COR-L47 (cell line): ENCODE data around the gene COX5A.
"Not testable (repeated sequence)": the region's sequence is repeated elsewhere in the genome, so short reads cannot be mapped to it uniquely, and the experiment has no call there.

Experiments used
- DNase-seq: peaks from one replicate; lab custom pipeline; 2025; lab: John Stamatoyannopoulos, UW

The COX5A gene

GRCh38 chr15:74955796-74956647, 18.1 kb upstream of the COX5A start:
- peak; percentile 71 for DNase-seq

GRCh38 chr15:74955017-74955416, 17.1 kb upstream of the COX5A start:
- DNase-seq = no peak

GRCh38 chr15:74954515-74954914, 16.6 kb upstream of the COX5A start:
- DNase-seq = no peak

GRCh38 chr15:74951006-74951405, 13.1 kb upstream of the COX5A start:
- DNase-seq = no peak

- DNase-seq = peak; percentile 62
Observed at GRCh38 chr15:74950078-74950908, 12.4 kb upstream of the COX5A start.

- peak; percentile 19 for DNase-seq
Observed at GRCh38 chr15:74937272-74937589, 642 bp downstream of the COX5A start.

GRCh38 chr15:74935193-74935592, 2.7 kb downstream of the COX5A start:
- peak; percentile 10 for DNase-seq

GRCh38 chr15:74933573-74933972, 4.3 kb downstream of the COX5A start:
- no peak for DNase-seq

GRCh38 chr15:74928771-74929198, 9.1 kb downstream of the COX5A start:
- DNase-seq = no peak

GRCh38 chr15:74924525-74924924, 13.3 kb downstream of the COX5A start:
- no peak for DNase-seq

- no peak for DNase-seq
Observed at GRCh38 chr15:74920456-74920855, 17.4 kb downstream of the COX5A start.

- no peak for DNase-seq
Observed at GRCh38 chr15:74917676-74918075, 20.2 kb downstream of the COX5A start.

GRCh38 chr15:74913799-74914198, 24.1 kb downstream of the COX5A start:
- not testable (repeated sequence) for DNase-seq

GRCh38 chr15:74913041-74913440, 24.8 kb downstream of the COX5A start:
- no peak for DNase-seq

GRCh38 chr15:74908635-74909034, 29.2 kb downstream of the COX5A start:
- no peak for DNase-seq

GRCh38 chr15:74907163-74907870, 30.6 kb downstream of the COX5A start:
- no peak for DNase-seq

- DNase-seq = peak; percentile 84
Observed at GRCh38 chr15:74906450-74907162, 31.3 kb downstream of the COX5A start, which contains the start of gene FAM219B. Gene FAM219B, minus strand, starts transcription at chr15:74906851. Its CDS starts 51 bp downstream, at chr15:74906800.

GRCh38 chr15:74906067-74906449, 31.8 kb downstream of the COX5A start:
- no peak for DNase-seq

- DNase-seq = no peak
Observed at GRCh38 chr15:74904190-74904805, 33.6 kb downstream of the COX5A start.

- DNase-seq = no peak
Observed at GRCh38 chr15:74903676-74904075, 34.2 kb downstream of the COX5A start.
